ENCODE data around the gene NOP53. TPM values are rescaled to one million over a fixed set of nuclear protein-coding genes. Genes with fewer than 3 reads are reported as not detected.

The NOP53 gene
- total RNA-seq, 2 donors from 2014 or later = 436 to 761 TPM

GRCh38 chr19:47792616-47793015 is 47.3 kb downstream of the NOP53 start:
- no peaks in the 10 kb centered on the region for H3K27me3 ChIP-seq
- H3K27ac ChIP-seq = no peak overlapping the region
- H3K4me1 ChIP-seq = no peaks in the 10 kb centered on the region
- WGBS, 2 donors = 82 to 94% methylated on average over 1 of the region's 1 CpG
- intact Hi-C loops (cut with DNase I) = no loop called here
- no peaks in the 10 kb centered on the region for H3K36me3 ChIP-seq (replicated peaks in 1 of 2; ENCODE audit: insufficient read depth in 1 of 2, low read depth in 2 of 2)
- no peak for DNase-seq
- no peak for TF ChIP-seq POLR2A (IDR thresholded peaks at IDR 0.05)
- no peak for TF ChIP-seq CTCF (IDR thresholded peaks at IDR 0.05)
- H3K4me3 ChIP-seq = no peak overlapping the region
- peaks cover 0 to 4% (median 0%) of the 10 kb centered on the region in 3 donors for H3K9me3 ChIP-seq
- no peak for ATAC-seq

- TF ChIP-seq CTCF (IDR thresholded peaks at IDR 0.05) = no peak
- no peak for TF ChIP-seq POLR2A (IDR thresholded peaks at IDR 0.05)
- Histone ChIP-seq H3K27me3 (no peaks in the 10 kb centered on the region), H3K27ac (no peak overlapping the region), H3K36me3 (replicated peaks in 1 of 2; ENCODE audit: insufficient read depth in 1 of 2, low read depth in 2 of 2) (no peaks in the 10 kb centered on the region), H3K4me3 (no peak overlapping the region), H3K9me3 (peaks cover 0 to 4% (median 0%) of the 10 kb centered on the region in 3 donors), H3K4me1 (no peaks in the 10 kb centered on the region)
- DNase-seq (no peak), ATAC-seq (no peak)
- intact Hi-C loops (cut with DNase I) = no loop called here
- 75 to 79% methylated on average over 14 to 18 of the region's 18 CpGs for WGBS, 2 donors
These were observed 49.2 kb downstream of the NOP53 start for GRCh38 chr19:47794526-47794925.

DNA sequence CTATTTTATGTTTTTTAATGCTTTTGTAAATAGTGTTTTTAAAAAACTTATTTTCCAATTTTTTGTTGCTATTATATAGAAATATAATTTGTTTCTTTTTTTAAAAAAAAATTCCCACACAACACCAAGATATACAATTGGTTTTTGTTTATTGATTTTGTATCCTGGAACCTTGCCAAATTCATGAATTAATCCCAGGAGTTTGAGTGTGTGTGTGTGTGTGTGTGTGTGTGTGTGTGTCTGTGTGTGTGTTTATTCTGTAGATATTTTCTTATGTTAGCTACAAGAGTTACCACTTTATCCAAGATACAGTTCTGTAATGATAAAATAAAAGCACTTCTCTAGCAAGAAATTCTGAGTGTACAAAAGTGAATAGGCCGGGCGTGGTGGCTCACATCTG is 51.4 kb downstream of the NOP53 start:
- H3K4me1 ChIP-seq = no peaks in the 10 kb centered on the region
- TF ChIP-seq CTCF (IDR thresholded peaks at IDR 0.05) = no peak
- TF ChIP-seq POLR2A (IDR thresholded peaks at IDR 0.05) = no peak
- H3K27me3 ChIP-seq = no peaks in the 10 kb centered on the region
- DNase-seq = no peak
- ATAC-seq = no peak
- WGBS, 2 donors = 81 to 83% methylated on average over 2 of the region's 2 CpGs
- H3K9me3 ChIP-seq = peaks cover 0 to 4% (median 0%) of the 10 kb centered on the region in 3 donors
- H3K4me3 ChIP-seq = no peak overlapping the region
- H3K36me3 ChIP-seq (replicated peaks in 1 of 2; ENCODE audit: insufficient read depth in 1 of 2, low read depth in 2 of 2) = no peaks in the 10 kb centered on the region
- H3K27ac ChIP-seq = no peak overlapping the region
- intact Hi-C loops (cut with DNase I) = no loop called here

GRCh38 chr19:47797996-47798903 is 52.9 kb downstream of the NOP53 start:
- DNase-seq (no peak), ATAC-seq (no peak)
- TF ChIP-seq CTCF (IDR thresholded peaks at IDR 0.05) (no peak), POLR2A (IDR thresholded peaks at IDR 0.05) (no peak)
- 32 to 41% methylated on average over 13 to 14 of the region's 14 CpGs for WGBS, 2 donors
- no peak overlapping the region for H3K4me3 ChIP-seq
- no peaks in the 10 kb centered on the region for H3K36me3 ChIP-seq (replicated peaks in 1 of 2; ENCODE audit: insufficient read depth in 1 of 2, low read depth in 2 of 2)
- no peaks in the 10 kb centered on the region for H3K27me3 ChIP-seq
- no peaks in the 10 kb centered on the region for H3K4me1 ChIP-seq
- H3K27ac ChIP-seq = no peak overlapping the region
- intact Hi-C loops (cut with DNase I) = no loop called here
- H3K9me3 ChIP-seq = no peaks in the 10 kb centered on the region

GRCh38 chr19:47798904-47799266 is 53.5 kb downstream of the NOP53 start:
- no peak for TF ChIP-seq POLR2A (IDR thresholded peaks at IDR 0.05)
- no peak for TF ChIP-seq CTCF (IDR thresholded peaks at IDR 0.05)
- Histone ChIP-seq H3K9me3 (no peaks in the 10 kb centered on the region), H3K27ac (no peak overlapping the region), H3K4me1 (no peaks in the 10 kb centered on the region), H3K36me3 (replicated peaks in 1 of 2; ENCODE audit: insufficient read depth in 1 of 2, low read depth in 2 of 2) (no peaks in the 10 kb centered on the region), H3K27me3 (no peaks in the 10 kb centered on the region), H3K4me3 (no peak overlapping the region)
- no peak for ATAC-seq
- WGBS, 2 donors = 44 to 81% methylated on average over 4 of the region's 4 CpGs
- DNase-seq = no peak
- intact Hi-C loops (cut with DNase I) = no loop called here

Data from body of pancreas (tissue), 4 donors.